Sigmoid colon (tissue), 7 donors: Measurements from ENCODE around the gene GABRR1. TPM values are rescaled to one million over a fixed set of nuclear protein-coding genes. Genes with fewer than 3 reads are reported as not detected.

Experiments used
- DNase-seq: peaks from one replicate; pipeline ENCODE4 v3.0.0-alpha.2; 2019
- H3K27ac ChIP-seq, 4 donors: fragments of 200-600 bp; sonication (generic); one replicate each; pipeline ENCODE4 v1.5.1; 2016 to 2019; ENCODE audit warnings: mild to moderate bottlenecking in 1 of 4
- H3K27me3 ChIP-seq, 3 donors: fragments of 200-600 bp; sonication (generic); one replicate each; pipeline ENCODE4 v1.5.1; 2019; ENCODE audit warnings: mild to moderate bottlenecking in 1 of 3
- H3K36me3 ChIP-seq, 4 donors: fragments of 200-600 bp; sonication (generic); one replicate each; pipeline ENCODE4 v1.5.1; 2016 to 2019
- H3K4me1 ChIP-seq, 4 donors: fragments of 200-600 bp; sonication (generic); one replicate each; pipeline ENCODE4 v1.5.1; 2017 to 2019
- H3K4me3 ChIP-seq, 4 donors: fragments of 200-600 bp; sonication (generic); one replicate each; pipeline ENCODE4 v1.5.1; 2017 to 2019; ENCODE audit warnings: mild to moderate bottlenecking in 2 of 4, moderate library complexity in 1 of 4
- H3K9me3 ChIP-seq, 4 donors: fragments of 200-600 bp in 3 of 4; sonication (generic) in 3 of 4; one replicate each; pipeline versions ENCODE4 v1.5.1 to v1.6.1; 2013 to 2019
- CTCF ChIP-seq, 4 experiments: fragments of 450-650 bp in 3 of 4; fragments of 200-600 bp in 1 of 4; IDR thresholded peaks; one replicate each; pipeline ENCODE4 v1.5.1; 2016 to 2019; ENCODE audit warnings: antibody characterized with exemption in 4 of 4, mild to moderate bottlenecking in 3 of 4, moderate library complexity in 2 of 4
- EP300 ChIP-seq, 4 donors: sonication (generic); formaldehyde crosslinking; IDR thresholded peaks; one replicate each; pipeline ENCODE4 v1.6.1; 2017; ENCODE audit warnings: antibody characterized with exemption in 4 of 4
- POLR2A ChIP-seq, 2 donors: fragments of 450-650 bp; IDR thresholded peaks; one replicate each; pipeline ENCODE4 v1.6.1; 2016; ENCODE audit warnings: antibody characterized with exemption in 2 of 2, mild to moderate bottlenecking in 2 of 2, moderate library complexity in 2 of 2
- POLR2AphosphoS5 ChIP-seq, 4 donors: sonication (generic); formaldehyde crosslinking; IDR thresholded peaks; one replicate each; pipeline ENCODE4 v1.6.1; 2017; ENCODE audit warnings: antibody characterized with exemption in 4 of 4
- WGBS, 2 donors: extraction: QIAGEN DNeasy Blood & Tissue Kit; methylation state at CpG; one replicate each; pipeline ENCODE4 v1.1.7; 2013; 5-methylcytosine and 5-hydroxymethylcytosine counted together
- intact Hi-C: fragments of 100-400 bp; cut with DNase I; formaldehyde crosslinking; loops from one replicate; pipeline ENCODE4 v1.15.1; 2023
- polyA plus RNA-seq, 3 donors: library from polyadenylated mRNA; stranded (reverse); fragments of 200-250 nt; gene quantifications; one replicate each; pipeline ENCODE4 v1.2.3, GENCODE V29; 2013
- total RNA-seq, 4 donors: library from RNA; depleted of rRNA; stranded (reverse); fragments of >200 nt; gene quantifications; one replicate each; pipeline ENCODE4 v1.1.0, GENCODE V29; 2016
- donor health status: healthy with polysubstance abuse.
- donor health status: Bipolar disorder and iron deficiency.
- donor health status: healthy.

GABRR1 gene
- total and polyA plus RNA-seq, 7 donors: 0.04 TPM; not detected in 6

GRCh38 chr6:89190741-89191140 lies 26.4 kb downstream of the GABRR1 start:
- no peak for DNase-seq
- no peaks in the 10 kb centered on the region for H3K4me1 ChIP-seq

GRCh38 chr6:89187504-89187903 lies 29.7 kb downstream of the GABRR1 start:
- Histone ChIP-seq H3K4me1 (no peaks in the 10 kb centered on the region), H3K27ac (no peak overlapping the region), H3K9me3 (no peaks in the 10 kb centered on the region), H3K36me3 (no peaks in the 10 kb centered on the region), H3K4me3 (no peak overlapping the region), H3K27me3 (no peaks in the 10 kb centered on the region)
- TF ChIP-seq POLR2A (IDR thresholded peaks at IDR 0.05) (no peak), POLR2AphosphoS5 (IDR thresholded peaks at IDR 0.05) (no peak), EP300 (IDR thresholded peaks at IDR 0.05) (no peak), CTCF (IDR thresholded peaks at IDR 0.05) (no peak)
- 96% methylated on average over 5 of the region's 5 CpGs for WGBS, 2 donors
- no peak for DNase-seq
- intact Hi-C loops: no loop called here

More at GRCh38 chr6:89190741-89191140, 26.4 kb downstream of the GABRR1 start:
- no peak for TF ChIP-seq POLR2AphosphoS5 (IDR thresholded peaks at IDR 0.05)
- TF ChIP-seq POLR2A (IDR thresholded peaks at IDR 0.05): no peak
- no peak for TF ChIP-seq EP300 (IDR thresholded peaks at IDR 0.05)
- TF ChIP-seq CTCF (IDR thresholded peaks at IDR 0.05): no peak
- no peak overlapping the region for H3K4me3 ChIP-seq
- 84 to 91% methylated on average over 5 of the region's 5 CpGs for WGBS, 2 donors
- no peaks in the 10 kb centered on the region for H3K27me3 ChIP-seq
- peaks cover 0 to 8% (median 6%) of the 10 kb centered on the region in 4 donors for H3K9me3 ChIP-seq
- H3K27ac ChIP-seq: no peak overlapping the region
- intact Hi-C loops: no loop called here
- H3K36me3 ChIP-seq: no peaks in the 10 kb centered on the region

- intact Hi-C loops: no loop called here
- H3K27ac ChIP-seq: no peak overlapping the region
- H3K27me3 ChIP-seq: no peaks in the 10 kb centered on the region
- no peak overlapping the region for H3K4me3 ChIP-seq
- no peaks in the 10 kb centered on the region for H3K36me3 ChIP-seq
- WGBS, 2 donors: 74 to 88% methylated on average over 2 of the region's 2 CpGs
- no peaks in the 10 kb centered on the region for H3K4me1 ChIP-seq
- no peaks in the 10 kb centered on the region for H3K9me3 ChIP-seq
- TF ChIP-seq POLR2A (IDR thresholded peaks at IDR 0.05) (no peak), CTCF (IDR thresholded peaks at IDR 0.05) (no peak), EP300 (IDR thresholded peaks at IDR 0.05) (no peak), POLR2AphosphoS5 (IDR thresholded peaks at IDR 0.05) (no peak)
- no peak for DNase-seq
Observed at GRCh38 chr6:89186762-89187161, 30.4 kb downstream of the GABRR1 start.

GRCh38 chr6:89184344-89184743 lies 32.8 kb downstream of the GABRR1 start:
- DNase-seq: no peak
- no peak for TF ChIP-seq CTCF (IDR thresholded peaks at IDR 0.05)
- TF ChIP-seq POLR2AphosphoS5 (IDR thresholded peaks at IDR 0.05): no peak
- no peak for TF ChIP-seq EP300 (IDR thresholded peaks at IDR 0.05)
- TF ChIP-seq POLR2A (IDR thresholded peaks at IDR 0.05): no peak
- H3K27me3 ChIP-seq: no peaks in the 10 kb centered on the region
- H3K36me3 ChIP-seq: no peaks in the 10 kb centered on the region
- no peaks in the 10 kb centered on the region for H3K9me3 ChIP-seq
- intact Hi-C loops: no loop called here
- H3K27ac ChIP-seq: no peak overlapping the region
- H3K4me3 ChIP-seq: no peak overlapping the region
- WGBS, 2 donors: 85 to 92% methylated on average over 9 of the region's 9 CpGs
- H3K4me1 ChIP-seq: no peaks in the 10 kb centered on the region

GRCh38 chr6:89183294-89183693 lies 33.9 kb downstream of the GABRR1 start:
- intact Hi-C loops: no loop called here
- 47 to 49% methylated on average over 2 of the region's 2 CpGs for WGBS, 2 donors

More at GRCh38 chr6:89183294-89183693, 33.9 kb downstream of the GABRR1 start:
- Histone ChIP-seq H3K4me3 (no peak overlapping the region), H3K27ac (no peak overlapping the region), H3K36me3 (no peaks in the 10 kb centered on the region), H3K27me3 (no peaks in the 10 kb centered on the region), H3K9me3 (no peaks in the 10 kb centered on the region), H3K4me1 (no peaks in the 10 kb centered on the region)
- TF ChIP-seq EP300 (IDR thresholded peaks at IDR 0.05) (no peak), POLR2AphosphoS5 (IDR thresholded peaks at IDR 0.05) (no peak), POLR2A (IDR thresholded peaks at IDR 0.05) (no peak), CTCF (IDR thresholded peaks at IDR 0.05) (no peak)
- DNase-seq: no peak
